Fibroblast of upper back skin (primary cell): ENCODE measurements around the gene HMGCL.
"Not testable (repeated sequence)": the region's sequence is repeated elsewhere in the genome, so short reads cannot be mapped to it uniquely, and the experiment has no call there.

Experiments
- DNase-seq: peaks from one replicate; pipeline ENCODE4 v3.0.0-alpha.2; 2013

Gene HMGCL

GRCh38 chr1:23825762-23826522, 713 bp upstream of the HMGCL start:
- DNase-seq = no peak

DNA sequence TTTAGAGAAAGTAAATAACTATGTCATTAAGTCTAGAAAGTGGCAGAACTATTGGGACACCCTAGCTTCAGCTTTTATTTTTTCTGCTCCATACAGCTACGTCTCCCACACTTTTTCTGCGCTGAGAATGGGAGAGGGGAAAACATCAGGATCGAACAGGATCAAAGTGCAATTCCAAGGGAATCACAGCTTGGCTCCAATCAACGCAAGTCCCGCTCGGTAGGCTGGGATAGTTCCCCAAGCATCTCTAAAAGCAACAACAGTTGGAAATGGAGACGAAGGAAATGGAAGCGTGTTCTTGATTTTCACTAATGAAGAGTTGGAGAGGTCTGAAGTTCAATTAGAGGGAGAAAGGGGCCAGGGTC, 536 bp downstream of the HMGCL start:
- no peak for DNase-seq

DNA sequence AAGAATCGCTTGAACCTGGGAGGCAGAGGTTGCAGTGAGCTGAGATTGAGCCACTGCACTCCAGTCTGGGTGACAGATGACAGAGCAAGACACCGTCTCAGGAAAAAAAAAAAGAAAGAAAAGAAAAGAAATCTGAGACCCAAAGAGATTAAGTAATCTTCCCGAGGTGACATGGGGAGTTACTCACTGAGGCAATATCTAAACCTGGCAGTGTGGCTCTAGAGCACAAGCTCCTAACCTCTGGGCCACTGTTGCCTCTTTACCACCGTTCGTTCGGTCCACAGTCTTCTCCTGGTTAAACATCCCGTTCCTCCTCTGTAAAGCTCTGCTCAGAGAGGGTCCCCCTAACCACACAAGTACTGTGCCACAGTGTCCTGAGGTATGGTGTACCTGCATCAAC, 1.5 kb downstream of the HMGCL start:
- no peak for DNase-seq

- DNase-seq = no peak
Measured at GRCh38 chr1:23817633-23818032, 7.6 kb downstream of the HMGCL start.

DNA sequence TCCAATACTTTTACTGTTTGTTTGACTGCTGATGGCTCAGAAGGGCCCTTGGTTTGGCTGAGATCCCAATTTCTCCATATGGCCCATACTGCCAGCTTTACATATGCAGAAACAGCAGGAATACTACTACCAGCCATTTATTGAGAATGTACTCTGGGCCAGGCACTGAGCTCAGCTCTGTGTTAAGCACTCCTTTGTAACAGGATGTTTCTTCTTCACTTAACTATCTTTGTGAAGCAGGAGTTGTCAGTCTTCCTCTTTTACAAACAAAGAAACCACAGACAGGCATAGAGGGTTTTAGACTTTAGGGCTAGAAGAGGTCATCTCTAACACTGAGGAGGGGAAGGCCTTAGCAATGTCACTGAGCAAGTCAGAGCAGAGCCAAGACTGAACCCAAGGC, 8.3 kb downstream of the HMGCL start:
- no peak for DNase-seq

DNA sequence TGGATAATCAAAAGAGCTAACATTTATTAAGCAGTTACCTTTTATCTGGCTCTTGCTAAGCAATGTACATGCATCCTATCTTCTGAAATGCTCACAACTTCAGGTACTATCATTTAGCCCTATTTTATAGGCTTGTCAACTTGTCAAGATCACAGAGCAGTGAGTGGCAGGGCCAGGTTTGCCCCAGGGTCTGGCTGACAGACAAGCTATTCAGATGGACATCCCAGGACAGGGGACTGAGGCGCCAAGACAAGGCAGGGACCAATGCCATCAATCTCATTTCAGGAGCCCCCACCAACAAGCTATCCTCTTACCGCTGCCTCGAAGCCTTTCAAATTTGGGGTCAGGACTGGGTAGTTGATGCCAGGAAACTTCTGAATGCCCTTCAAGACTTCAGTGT, 8.9 kb downstream of the HMGCL start:
- no peak for DNase-seq

DNA sequence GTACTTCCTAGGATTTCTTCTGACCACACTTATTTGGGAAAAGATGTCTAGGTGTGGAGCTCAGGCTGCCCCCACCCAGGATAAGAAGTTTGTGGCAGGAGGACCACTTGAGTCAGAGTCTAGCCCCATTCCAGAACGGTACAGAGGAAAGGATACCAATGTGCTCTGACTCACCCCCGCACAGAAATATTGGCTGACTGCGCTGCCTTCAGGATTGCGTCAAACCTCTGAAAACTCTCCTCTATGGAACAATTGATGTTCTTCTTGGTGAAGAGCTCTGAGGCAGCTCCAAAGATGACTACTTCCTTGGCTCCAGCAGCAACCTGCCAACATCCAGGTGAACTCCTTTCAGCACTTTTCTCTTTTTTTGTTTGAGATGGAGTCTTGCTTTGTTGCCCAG, 11.2 kb downstream of the HMGCL start:
- DNase-seq = no peak

DNA sequence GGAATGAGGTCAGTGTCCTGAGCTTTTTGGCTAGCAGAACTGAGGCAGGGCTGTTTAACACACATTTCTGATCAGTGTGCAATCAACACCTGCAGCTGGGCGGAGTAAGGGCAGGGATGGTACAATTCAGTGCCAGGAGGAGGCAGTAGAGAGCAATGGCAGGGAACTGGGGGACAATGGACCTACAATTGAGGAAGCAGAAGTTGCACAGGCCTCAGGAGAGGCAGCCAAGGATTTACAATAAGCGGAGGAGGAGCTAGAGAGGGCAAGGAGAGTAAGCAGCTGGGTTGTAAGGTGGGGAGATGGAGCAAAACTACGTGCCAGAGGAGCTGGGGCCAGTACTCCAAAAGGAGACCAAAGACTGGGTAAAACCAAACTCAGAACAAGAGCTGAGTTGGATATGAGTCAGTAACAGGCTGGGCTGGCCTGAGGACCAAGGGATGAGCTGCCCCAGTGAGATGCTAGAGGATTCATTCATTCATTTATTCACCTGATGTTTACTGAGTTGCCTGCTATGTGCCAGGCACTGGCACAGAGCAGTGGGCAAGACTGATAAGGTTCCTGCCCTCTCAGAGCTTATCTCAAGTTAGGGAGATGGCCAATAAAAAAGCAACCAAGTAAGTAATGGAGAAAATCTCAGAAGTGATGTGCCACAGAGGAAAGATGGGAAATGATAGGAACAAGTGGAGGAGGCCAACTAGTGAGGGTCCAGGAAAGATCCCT, 14.2 kb downstream of the HMGCL start:
- no peak for DNase-seq

DNA sequence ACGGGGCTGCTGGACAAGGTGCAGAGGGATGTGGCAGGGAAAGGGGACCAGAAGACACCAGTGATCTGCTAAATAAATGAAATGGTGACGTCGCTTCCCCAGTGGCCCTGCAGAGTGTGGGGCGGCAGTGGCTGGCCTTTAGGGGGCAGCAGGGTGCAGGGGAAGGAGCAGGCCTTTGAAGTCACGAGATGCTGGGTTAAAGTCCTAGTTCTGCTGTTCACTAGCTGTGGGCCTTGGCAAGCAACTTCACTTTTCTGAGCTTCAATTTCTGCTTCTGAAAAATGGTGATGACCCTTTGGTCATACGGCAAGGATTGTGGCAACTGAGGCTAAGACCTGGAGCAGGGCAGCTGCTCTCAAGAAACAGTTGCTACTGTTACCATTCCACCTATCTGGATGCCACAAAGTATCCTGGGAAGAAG, 15.5 kb downstream of the HMGCL start:
- DNase-seq = peak; percentile 50

DNA sequence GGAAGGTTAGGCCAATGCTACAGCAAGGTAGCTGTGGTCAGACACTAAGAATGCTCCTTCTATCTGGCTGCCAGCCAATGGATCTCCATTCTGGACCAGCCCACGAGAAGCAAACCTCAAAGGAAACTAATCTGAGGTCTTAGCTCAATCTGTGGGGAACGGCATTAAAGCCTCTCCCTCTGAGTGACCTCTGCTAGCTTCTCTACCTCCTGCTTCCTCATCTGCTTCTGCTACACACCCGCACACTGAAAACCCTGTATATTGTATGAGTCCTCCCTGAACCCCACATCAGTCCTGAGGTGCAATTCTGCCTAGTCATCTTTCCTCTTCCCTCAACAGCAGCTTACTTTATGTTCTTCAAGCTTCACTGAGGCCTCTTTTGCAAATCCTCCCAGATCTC, 17.8 kb downstream of the HMGCL start:
- DNase-seq = no peak

DNA sequence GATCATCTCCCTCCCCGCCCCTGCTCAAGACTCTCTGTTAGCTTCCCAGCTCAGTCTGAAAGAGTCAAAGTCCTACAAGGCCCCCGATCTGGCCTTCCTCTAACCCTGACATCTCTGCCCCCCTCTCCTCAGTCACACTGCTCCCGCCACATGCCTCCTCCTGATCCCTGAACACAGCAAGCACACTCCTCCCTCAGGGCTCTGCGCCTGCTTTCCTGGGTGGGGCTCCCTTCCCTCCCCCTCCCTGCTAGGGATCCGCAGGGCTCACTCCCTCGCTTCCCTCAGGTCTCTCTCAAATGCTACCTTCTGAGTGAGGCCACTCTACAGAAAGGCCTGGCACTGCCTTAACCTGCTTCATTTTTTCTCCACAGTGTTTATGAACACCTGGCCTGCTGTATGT, 18.9 kb downstream of the HMGCL start:
- DNase-seq = no peak

GRCh38 chr1:23805025-23805424, 20.2 kb downstream of the HMGCL start:
- DNase-seq = no peak

DNA sequence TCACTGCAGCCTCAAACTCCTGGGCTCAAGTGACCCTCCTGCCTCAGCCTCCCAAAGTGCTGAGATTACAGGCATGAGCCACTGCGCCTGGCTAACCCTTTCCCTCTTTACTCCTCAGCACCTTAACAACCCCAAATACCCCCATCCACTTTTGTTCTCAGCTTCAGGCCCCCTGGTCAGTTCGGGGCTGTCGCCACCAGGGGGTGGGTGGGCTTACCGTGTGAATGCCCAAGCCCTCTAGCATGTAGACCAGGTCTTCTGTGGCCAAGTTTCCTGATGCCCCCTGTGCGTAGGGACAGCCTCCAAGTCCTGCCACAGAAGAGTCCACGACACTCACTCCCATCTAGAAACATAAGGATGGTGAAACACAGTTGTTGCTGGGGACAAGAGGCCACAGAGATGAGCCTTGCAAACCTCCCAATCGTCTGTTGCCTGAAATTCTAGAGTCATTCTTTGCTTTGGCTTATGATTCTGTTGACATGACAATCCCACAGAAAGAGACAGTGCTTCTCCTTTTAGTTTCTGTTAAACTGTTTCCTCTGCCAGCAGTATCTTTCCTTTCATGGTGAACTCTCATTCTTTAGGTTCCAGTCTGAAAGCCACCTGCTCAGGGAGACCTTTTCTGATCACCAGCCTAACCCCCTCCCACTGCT, 20.9 kb downstream of the HMGCL start:
- no peak for DNase-seq

DNA sequence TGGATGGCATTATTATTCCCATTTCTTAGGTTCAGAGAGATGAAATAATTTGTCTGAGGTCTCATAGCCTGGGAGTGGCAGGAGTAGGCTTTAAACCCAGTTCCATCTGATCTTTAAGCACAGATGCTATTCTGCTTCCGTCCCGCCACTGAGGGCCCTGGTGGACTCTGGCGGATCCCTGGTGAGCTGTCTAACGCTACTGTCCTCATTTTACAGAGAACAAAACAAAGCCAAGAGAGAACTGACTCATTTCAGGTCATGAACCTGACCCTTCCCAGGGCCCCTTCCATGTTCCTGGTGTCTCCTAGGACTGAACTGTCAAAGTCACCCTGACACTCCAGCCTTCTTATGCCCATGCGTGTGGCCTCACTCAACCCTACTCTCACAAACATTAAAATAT, 21.6 kb downstream of the HMGCL start:
- DNase-seq = no peak

GRCh38 chr1:23802809-23803342, 22.4 kb downstream of the HMGCL start:
- DNase-seq = not testable (repeated sequence)

DNA sequence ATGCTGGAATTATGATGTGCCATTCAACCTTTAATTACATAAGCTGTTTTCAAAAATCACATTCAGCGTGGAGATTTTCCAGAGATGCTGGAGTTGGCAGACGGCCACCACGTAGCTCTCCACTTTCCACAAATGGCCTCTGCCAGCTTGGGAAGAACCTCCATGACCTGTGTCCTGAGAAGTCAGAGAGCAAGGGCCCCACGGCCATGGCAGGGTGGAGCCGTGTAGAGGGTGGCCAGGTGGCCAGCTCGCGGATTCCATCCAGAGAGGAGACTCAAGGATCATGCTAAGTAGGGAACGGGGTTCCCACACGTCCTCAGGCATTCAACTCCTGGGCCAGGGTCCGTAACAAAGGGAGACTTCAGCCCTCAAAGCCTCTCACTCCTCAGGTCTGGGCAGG, 23.4 kb downstream of the HMGCL start:
- no peak for DNase-seq

- no peak for DNase-seq
Measured at GRCh38 chr1:23801338-23801748, 23.9 kb downstream of the HMGCL start.

- peak; percentile 93 for DNase-seq
Measured at GRCh38 chr1:23800400-23801337, 24.6 kb downstream of the HMGCL start, which contains the start of gene GALE. Gene GALE (minus strand): TSS chr1:23800754. CDS start chr1:23799007, 1,747 bp downstream.

- DNase-seq = peak; percentile 45
Measured at GRCh38 chr1:23799570-23800399, 25.4 kb downstream of the HMGCL start.

- no peak for DNase-seq
Measured at GRCh38 chr1:23799255-23799569, 26.0 kb downstream of the HMGCL start.

DNA sequence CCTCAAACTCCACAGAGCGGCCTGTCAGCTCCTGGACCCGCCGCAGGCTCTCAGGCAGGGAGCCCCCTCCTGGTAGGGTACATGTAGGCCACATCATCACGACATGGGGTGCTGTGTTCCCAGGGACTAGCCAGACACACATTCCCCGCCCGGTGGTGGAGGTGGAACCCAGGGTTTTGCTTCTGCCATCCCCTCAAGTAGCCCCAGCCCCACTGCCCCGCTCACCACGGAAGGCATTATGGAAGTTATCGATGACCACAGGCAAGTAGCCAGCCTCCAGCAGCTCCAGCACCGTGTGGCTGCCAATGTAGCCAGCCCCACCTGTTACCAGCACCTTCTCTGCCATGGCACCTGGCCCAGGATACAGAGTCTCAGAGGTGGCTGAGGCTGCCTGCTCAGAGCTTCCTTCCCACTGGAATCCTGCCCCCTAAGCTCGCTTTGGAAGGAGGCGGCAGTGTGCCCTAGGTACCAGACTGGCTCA, 26.5 kb downstream of the HMGCL start:
- no peak for DNase-seq
